ENCODE measurements around the gene SMIM22.
A peak's percentile ranks its signal among the peaks of the same experiment; 100 is the strongest.

SMIM22 gene

GRCh38 chr16:4762205-4762604 is 33.0 kb upstream of the SMIM22 start:
- H3K4me1 ChIP-seq = no peaks in the 10 kb centered on the region
- peaks cover 58% of the 10 kb centered on the region for H3K36me3 ChIP-seq (replicated peaks)
- H3K9me3 ChIP-seq = no peaks in the 10 kb centered on the region
- in situ Hi-C loops (cut with MboI; ENCODE audit: low sequenced_read_pairs) = no loop called here
- no peak for DNase-seq (ENCODE audit: low spot score in 2 of 2)
- H3K27me3 ChIP-seq (ENCODE audit: low read depth) = no peaks in the 10 kb centered on the region
- H3K4me3 ChIP-seq = no peak overlapping the region

GRCh38 chr16:4763791-4764190 is 31.4 kb upstream of the SMIM22 start:
- Histone ChIP-seq H3K4me3 (no peak overlapping the region), H3K4me1 (0 out of 2 replicates have a peak, but pooled peaks cover 2% of the 10 kb centered on the region), H3K27me3 (ENCODE audit: low read depth) (no peaks in the 10 kb centered on the region), H3K9me3 (no peaks in the 10 kb centered on the region), H3K36me3 (replicated peaks) (peaks cover 45% of the 10 kb centered on the region)
- in situ Hi-C loops (cut with MboI; ENCODE audit: low sequenced_read_pairs) = no loop called here
- no peak for DNase-seq (ENCODE audit: low spot score in 2 of 2)

- peak overlapping the region; percentile 77 for H3K4me3 ChIP-seq
- H3K4me1 ChIP-seq = 0 out of 2 replicates have a peak, but pooled peaks cover 2% of the 10 kb centered on the region
- H3K9me3 ChIP-seq = no peaks in the 10 kb centered on the region
- DNase-seq (ENCODE audit: low spot score in 2 of 2) = no peak
- in situ Hi-C loops (cut with MboI; ENCODE audit: low sequenced_read_pairs) = no loop called here
- no peaks in the 10 kb centered on the region for H3K27me3 ChIP-seq (ENCODE audit: low read depth)
- H3K36me3 ChIP-seq (replicated peaks) = peaks cover 32% of the 10 kb centered on the region
These were observed 29.4 kb upstream of the SMIM22 start for GRCh38 chr16:4765511-4766474.

DNA sequence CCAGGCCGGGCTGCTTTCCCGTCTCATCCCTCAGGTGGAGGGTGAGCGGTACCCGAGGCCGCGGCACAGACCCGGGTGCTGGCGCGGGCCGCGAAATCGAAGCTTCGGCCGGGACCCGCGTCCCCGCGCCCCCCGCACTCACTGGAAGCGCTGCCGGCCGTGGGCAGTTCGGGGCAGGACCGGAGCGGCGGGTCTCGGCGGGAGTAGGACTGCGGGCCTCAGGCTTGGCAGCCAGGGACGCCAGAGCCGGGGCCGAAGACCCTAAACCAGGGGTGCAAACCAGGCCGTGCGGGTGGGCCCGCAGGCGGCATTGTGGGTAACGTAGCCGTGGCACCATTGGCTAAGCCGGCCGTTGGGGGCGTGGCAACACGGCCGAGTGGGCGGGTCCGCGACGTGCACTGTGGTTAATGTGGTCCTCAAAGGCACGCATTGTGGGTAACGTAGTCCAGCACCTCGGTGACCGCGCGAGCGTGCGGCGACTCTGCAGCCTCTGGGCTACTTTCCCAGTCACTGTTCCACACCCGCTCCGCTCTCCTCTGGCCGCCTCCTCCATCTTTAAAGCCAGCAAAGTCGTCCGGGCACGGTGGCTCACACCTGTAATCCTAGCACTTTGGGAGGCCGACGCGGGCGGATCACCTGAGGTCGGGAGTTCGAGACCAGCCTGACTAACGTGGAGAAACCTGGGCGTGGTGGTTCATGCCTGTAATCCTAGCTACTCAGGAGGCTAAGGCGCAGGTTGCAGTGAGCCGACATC is 28.1 kb upstream of the SMIM22 start, which contains the start of gene ZNF500:
ZNF500 (minus strand) TSS at position 288 of the 754 bp plus-strand sequence. CDS start 1,184 bp downstream, outside the sequence.
- peaks cover 22% of the 10 kb centered on the region for H3K36me3 ChIP-seq (replicated peaks)
- no peaks in the 10 kb centered on the region for H3K27me3 ChIP-seq (ENCODE audit: low read depth)
- peak; percentile 95 to 99 for DNase-seq (ENCODE audit: low spot score in 2 of 2)
- 0 out of 2 replicates have a peak, but pooled peaks cover 2% of the 10 kb centered on the region for H3K4me1 ChIP-seq
- in situ Hi-C loops (cut with MboI; ENCODE audit: low sequenced_read_pairs) = no loop called here
- H3K4me3 ChIP-seq = peak within 1 kb of the TSS; percentile 77
- H3K9me3 ChIP-seq = no peaks in the 10 kb centered on the region

- DNase-seq (ENCODE audit: low spot score in 2 of 2) = peak; percentile 11 to 36
These were observed 27.2 kb upstream of the SMIM22 start for GRCh38 chr16:4767872-4768548.

GRCh38 chr16:4768549-4769305 is 26.4 kb upstream of the SMIM22 start:
- peak; percentile 92 to 97 for DNase-seq (ENCODE audit: low spot score in 2 of 2)
- H3K4me3 ChIP-seq = peak overlapping the region; percentile 39
- no peaks in the 10 kb centered on the region for H3K27me3 ChIP-seq (ENCODE audit: low read depth)
- peaks cover 10% of the 10 kb centered on the region for H3K36me3 ChIP-seq (replicated peaks)
- 0 out of 2 replicates have a peak, but pooled peaks cover 2% of the 10 kb centered on the region for H3K4me1 ChIP-seq
- in situ Hi-C loops (cut with MboI; ENCODE audit: low sequenced_read_pairs) = no loop called here
- H3K9me3 ChIP-seq = no peaks in the 10 kb centered on the region

More at GRCh38 chr16:4767872-4768548, 27.2 kb upstream of the SMIM22 start:
- H3K36me3 ChIP-seq (replicated peaks) = peaks cover 14% of the 10 kb centered on the region
- peak overlapping the region; percentile 39 for H3K4me3 ChIP-seq
- 0 out of 2 replicates have a peak, but pooled peaks cover 2% of the 10 kb centered on the region for H3K4me1 ChIP-seq
- no peaks in the 10 kb centered on the region for H3K9me3 ChIP-seq
- in situ Hi-C loops (cut with MboI; ENCODE audit: low sequenced_read_pairs) = no loop called here
- no peaks in the 10 kb centered on the region for H3K27me3 ChIP-seq (ENCODE audit: low read depth)

- Histone ChIP-seq H3K4me1 (peaks cover 4% of the 10 kb centered on the region; the same call in 1 of the 2 replicates), H3K27me3 (ENCODE audit: low read depth) (no peaks in the 10 kb centered on the region), H3K9me3 (no peaks in the 10 kb centered on the region), H3K4me3 (no peak overlapping the region; the same call in 1 of the 2 replicates), H3K36me3 (replicated peaks) (peaks cover 5% of the 10 kb centered on the region)
- no peak for DNase-seq (ENCODE audit: low spot score in 2 of 2)
- in situ Hi-C loops (cut with MboI; ENCODE audit: low sequenced_read_pairs) = no loop called here
These were observed 25.9 kb upstream of the SMIM22 start for GRCh38 chr16:4769306-4769638.

GRCh38 chr16:4771646-4772045 is 23.5 kb upstream of the SMIM22 start:
- in situ Hi-C loops (cut with MboI; ENCODE audit: low sequenced_read_pairs) = no loop called here
- DNase-seq (ENCODE audit: low spot score in 2 of 2) = no peak
- Histone ChIP-seq H3K27me3 (ENCODE audit: low read depth) (no peaks in the 10 kb centered on the region), H3K4me3 (no peak overlapping the region), H3K4me1 (peaks cover 4% of the 10 kb centered on the region; the same call in 1 of the 2 replicates), H3K9me3 (no peaks in the 10 kb centered on the region), H3K36me3 (replicated peaks) (no peaks in the 10 kb centered on the region)

- Histone ChIP-seq H3K9me3 (no peaks in the 10 kb centered on the region), H3K27me3 (ENCODE audit: low read depth) (no peaks in the 10 kb centered on the region), H3K36me3 (replicated peaks) (no peaks in the 10 kb centered on the region), H3K4me3 (no peak overlapping the region), H3K4me1 (peaks cover 4% of the 10 kb centered on the region; the same call in 1 of the 2 replicates)
- in situ Hi-C loops (cut with MboI; ENCODE audit: low sequenced_read_pairs) = no loop called here
- DNase-seq (ENCODE audit: low spot score in 2 of 2) = no peak
These were observed 22.8 kb upstream of the SMIM22 start for GRCh38 chr16:4772351-4772750.

DNA sequence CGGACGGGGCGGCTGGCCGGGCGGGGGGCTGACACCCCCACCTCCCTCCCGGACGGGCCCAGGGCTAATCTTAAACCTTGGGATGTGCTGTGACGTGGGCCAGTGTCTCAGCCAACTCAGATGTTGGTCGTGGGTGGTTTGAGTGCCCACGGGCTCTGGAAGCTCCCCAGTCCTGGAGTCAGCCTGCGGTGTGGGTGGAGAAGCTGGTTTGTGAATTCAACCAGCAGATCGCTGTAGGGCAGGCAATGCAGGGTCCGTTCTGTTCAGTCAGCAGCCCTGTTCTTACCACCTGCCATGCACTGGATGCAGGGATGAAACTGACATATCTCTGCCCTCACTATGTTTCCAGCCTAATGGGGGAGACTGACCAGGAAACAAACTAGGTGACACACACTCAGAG is 20.2 kb upstream of the SMIM22 start:
- Histone ChIP-seq H3K27me3 (ENCODE audit: low read depth) (no peaks in the 10 kb centered on the region), H3K36me3 (replicated peaks) (no peaks in the 10 kb centered on the region), H3K9me3 (no peaks in the 10 kb centered on the region), H3K4me3 (no peak overlapping the region), H3K4me1 (peaks cover 3% of the 10 kb centered on the region; the same call in 1 of the 2 replicates)
- no peak for DNase-seq (ENCODE audit: low spot score in 2 of 2)
- in situ Hi-C loops (cut with MboI; ENCODE audit: low sequenced_read_pairs) = no loop called here

DNA sequence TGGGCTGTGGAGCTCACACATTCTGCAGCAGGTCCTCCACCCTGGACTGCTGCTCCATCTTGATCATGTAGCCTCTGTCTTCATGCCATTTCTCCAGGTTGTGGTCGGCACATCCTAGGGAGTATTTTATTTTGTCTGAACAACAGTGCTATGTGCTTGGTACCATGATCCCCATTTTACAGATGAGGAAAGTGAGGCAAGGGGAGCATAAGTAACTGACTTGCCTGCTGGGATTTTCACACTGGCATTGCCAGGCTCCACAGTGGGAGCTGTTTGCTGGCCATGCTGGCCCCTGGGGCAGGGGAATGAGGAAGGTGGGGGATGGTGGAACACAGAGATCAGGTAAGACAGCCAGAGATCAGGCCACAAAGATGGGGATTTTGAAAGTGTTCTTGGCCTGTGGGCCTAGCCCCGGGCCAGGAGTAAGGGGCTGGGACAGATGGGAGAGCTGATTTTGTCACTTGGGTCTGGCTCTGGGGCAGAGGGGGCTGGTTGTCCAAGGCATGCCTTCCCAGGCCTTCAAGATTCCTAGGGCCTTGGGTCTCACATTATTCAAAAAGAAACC is 18.9 kb upstream of the SMIM22 start:
- DNase-seq (ENCODE audit: low spot score in 2 of 2) = no peak
- H3K27me3 ChIP-seq (ENCODE audit: low read depth) = no peaks in the 10 kb centered on the region
- H3K36me3 ChIP-seq (replicated peaks) = no peaks in the 10 kb centered on the region
- no peaks in the 10 kb centered on the region for H3K9me3 ChIP-seq
- H3K4me1 ChIP-seq = peaks cover 3% of the 10 kb centered on the region; the same call in 1 of the 2 replicates
- no peak overlapping the region for H3K4me3 ChIP-seq
- in situ Hi-C loops (cut with MboI; ENCODE audit: low sequenced_read_pairs) = no loop called here

- in situ Hi-C loops (cut with MboI; ENCODE audit: low sequenced_read_pairs) = no loop called here
- H3K9me3 ChIP-seq = no peaks in the 10 kb centered on the region
- peaks cover 3% of the 10 kb centered on the region; the same call in 1 of the 2 replicates for H3K4me1 ChIP-seq
- H3K27me3 ChIP-seq (ENCODE audit: low read depth) = no peaks in the 10 kb centered on the region
- H3K36me3 ChIP-seq (replicated peaks) = no peaks in the 10 kb centered on the region
- DNase-seq (ENCODE audit: low spot score in 2 of 2) = no peak
- H3K4me3 ChIP-seq = no peak overlapping the region
These were observed 17.7 kb upstream of the SMIM22 start for GRCh38 chr16:4777339-4778049.

Measured in HAP-1 (cell line).